GM12878 (cell line): ENCODE measurements around the gene LRRK1. TPM values are rescaled to one million over a fixed set of nuclear protein-coding genes. Genes with fewer than 3 reads are reported as not detected.

ENCODE experiments used
- ATAC-seq: fragments of 200-7000 bp; cut with Tn5 transposase; 3 replicates; pipeline ENCODE4 v1.9.1; 2020; ENCODE audit warnings: mild to moderate bottlenecking, moderate library complexity
- BruUV-seq: library from RNA; stranded (reverse); fragments of 400-500 nt; replicated peaks from 2 replicates; lab custom pipeline; 2021; lab: Mats Ljungman, UMichigan
- CTCF ChIA-PET: fragments of 300-600 bp; sonication (Branson Sonifier 250); formaldehyde crosslinking; extraction: SDS; loops from one replicate; lab custom pipeline; 2021; ENCODE audit warnings: inconsistent platforms; lab: Yijun Ruan, JAX
- POLR2A ChIA-PET: fragments of 350-600 bp; formaldehyde crosslinking; extraction: SDS; loops from one replicate; lab custom pipeline; 2021; ENCODE audit warnings: inconsistent platforms; lab: Charles Lee
- RAD21 ChIA-PET: fragments of 300-600 bp; sonication (Branson Sonifier 250); formaldehyde crosslinking; loops from one replicate; lab custom pipeline; 2023; ENCODE audit warnings: antibody characterized with exemption; ENCODE audit not compliant: unreplicated experiment; lab: Charles Lee
- SMC1A ChIA-PET: fragments of 300-600 bp; sonication (Branson Sonifier 250); formaldehyde crosslinking; loops from one replicate; lab custom pipeline; 2023; ENCODE audit not compliant: unreplicated experiment, uncharacterized antibody; lab: Charles Lee
- DNase-seq: peaks from one replicate; pipeline ENCODE4 v3.0.0-alpha.2; 2011; ENCODE audit warnings: low read depth, low spot score
- FAIRE-seq: peaks from 3 replicates; lab custom pipeline; 2011; peaks lifted over from hg19 to GRCh38; lab: Jason Lieb, UNC
- H2AFZ ChIP-seq: 2 replicates; pipeline ENCODE4 v1.6.0; 2011; ENCODE audit warnings: low read depth, low read length, control low read depth; ENCODE audit not compliant: control insufficient read depth
- H3K27ac ChIP-seq: 2 replicates; pipeline ENCODE4 v1.5.1; 2011; ENCODE audit warnings: control low read depth; ENCODE audit not compliant: control insufficient read depth, insufficient read depth
- H3K27me3 ChIP-seq, 2 experiments: replicated peaks in 1 of 2; 2 replicates each; pipeline versions ENCODE4 v1.6.0 to v1.6.1; 2011; ENCODE audit warnings: low read length in 1 of 2; ENCODE audit not compliant: control insufficient read depth in 2 of 2, insufficient read depth in 2 of 2
- H3K36me3 ChIP-seq, 2 experiments: 2 replicates each; pipeline ENCODE4 v1.5.1; 2011; ENCODE audit warnings: low read length in 1 of 2; ENCODE audit not compliant: control insufficient read depth in 2 of 2, insufficient read depth in 2 of 2
- H3K4me1 ChIP-seq: 2 replicates; pipeline ENCODE4 v1.6.1; 2011; ENCODE audit warnings: mild to moderate bottlenecking, low read length, moderate library complexity, mixed read lengths; ENCODE audit not compliant: control insufficient read depth, insufficient read depth
- H3K4me2 ChIP-seq: 2 replicates; pipeline ENCODE4 v1.6.0; 2011; ENCODE audit warnings: control low read depth; ENCODE audit not compliant: control insufficient read depth, insufficient read depth
- H3K4me3 ChIP-seq: fragments of 200-600 bp; sonication (generic); 2 replicates; pipeline ENCODE4 v1.5.1; 2016
- H3K79me2 ChIP-seq: 2 replicates; pipeline ENCODE4 v1.6.0; 2011; ENCODE audit warnings: low read length; ENCODE audit not compliant: control insufficient read depth, insufficient read depth
- H3K9ac ChIP-seq: 2 replicates; pipeline ENCODE4 v1.8.0; 2011; ENCODE audit warnings: low read length, control low read depth, mixed read lengths; ENCODE audit not compliant: control insufficient read depth, insufficient read depth
- H3K9me3 ChIP-seq: replicated peaks from 3 replicates; pipeline ENCODE4 v1.5.1; 2011; ENCODE audit warnings: mild to moderate bottlenecking, low read length; ENCODE audit not compliant: control insufficient read depth, insufficient read depth
- H4K20me1 ChIP-seq: 2 replicates; pipeline ENCODE4 v1.6.0; 2011; ENCODE audit not compliant: control insufficient read depth, insufficient read depth
- MYC ChIP-seq: IDR thresholded peaks from 2 replicates; pipeline ENCODE4 v1.6.1; 2011; ENCODE audit warnings: mild to moderate bottlenecking, low read length, moderate library complexity, inconsistent platforms; ENCODE audit not compliant: insufficient read depth, insufficient replicate concordance, insufficient read length, severe bottlenecking
- NFIC ChIP-seq: IDR thresholded peaks from 2 replicates; pipeline ENCODE4 v1.6.1; 2012; ENCODE audit warnings: low read depth, mild to moderate bottlenecking, inconsistent platforms, low read length, moderate library complexity
- NFYA ChIP-seq: IDR thresholded peaks from 2 replicates; pipeline ENCODE4 v1.6.1; 2011; ENCODE audit warnings: low read depth, mild to moderate bottlenecking, low read length, improper control_type of control experiment, borderline replicate concordance
- POLR2AphosphoS2 ChIP-seq: IDR thresholded peaks from 2 replicates; pipeline ENCODE4 v1.6.1; 2011; ENCODE audit warnings: low read depth, mild to moderate bottlenecking, low read length, improper control_type of control experiment, moderate library complexity
- SUZ12 ChIP-seq: fragments of 200-600 bp; sonication (generic); IDR thresholded peaks from one replicate; pipeline ENCODE4 v1.6.1; 2018; ENCODE audit warnings: antibody characterized with exemption, mild to moderate bottlenecking; ENCODE audit not compliant: unreplicated experiment
- WGBS: methylation state at CpG from one replicate; pipeline ENCODE4 v1.1.6; 2016; ENCODE audit warnings: low lambda C conversion rate; ENCODE audit not compliant: insufficient replicate concordance, insufficient coverage; ENCODE audit errors: missing lambda C conversion rate; 5-methylcytosine and 5-hydroxymethylcytosine counted together
- in situ Hi-C: fragments of 300-500 bp; cut with MboI; formaldehyde crosslinking; loops from 9 replicates; pipeline ENCODE4 v1.14.3; 2018; ENCODE audit warnings: mixed read lengths
- intact Hi-C: fragments of 100-400 bp; cut with micrococcal nuclease; formaldehyde crosslinking; loops from one replicate; pipeline ENCODE4 v1.14.2; 2022; ENCODE audit not compliant: unreplicated experiment
- polyA plus RNA-seq, 11 experiments: library from polyadenylated mRNA; depleted of rRNA in 4 of 11; unstranded in 6 of 11; stranded (reverse) in 5 of 11; fragments of >200 nt; fragmentation: Nextera tagmentation in 4 of 11; fragmentation: Illumina TruSeq in 1 of 11; extraction: Ambion mirVana in 4 of 11; extraction: Trizol in 1 of 11; gene quantifications; 1 replicate in 1 of 11; 2 replicates in 10 of 11; pipeline versions ENCODE4 v1.2.1 to v1.2.3, GENCODE V29; 2011 to 2016; ENCODE audit warnings: inconsistent platforms in 2 of 11, missing spikeins in 2 of 11, low read depth in 1 of 11
- total RNA-seq, 4 experiments: library from RNA; depleted of rRNA in 3 of 4; stranded (reverse); fragments of >200 nt in 3 of 4; fragmentation: Illumina TruSeq in 1 of 4; extraction: Trizol in 1 of 4; gene quantifications; 2 replicates each; pipeline versions ENCODE4 v1.2.1 to v1.2.3, GENCODE V29; 2013 to 2021
- TF ChIP-seq, protein P1 (sequence below): fragments of 450-650 bp; IDR thresholded peaks from 2 replicates; pipeline ENCODE4 v1.6.1; 2017; ENCODE audit warnings: mild to moderate bottlenecking, low read depth, inconsistent platforms; ENCODE audit not compliant: poor library complexity, severe bottlenecking
- TF ChIP-seq, protein P2 (sequence below): IDR thresholded peaks from 2 replicates; pipeline ENCODE4 v1.6.1; 2011; ENCODE audit warnings: mild to moderate bottlenecking, low read depth, low read length, moderate library complexity; ENCODE audit not compliant: insufficient replicate concordance
- TF ChIP-seq, protein P3 (sequence below), 3 experiments: IDR thresholded peaks in 2 of 3; conservative IDR thresholded peaks in 1 of 3; 2 replicates each; pipeline ENCODE4 v1.5.1; 2011; ENCODE audit warnings: low read depth in 3 of 3, low read length in 3 of 3, mild to moderate bottlenecking in 3 of 3, control low read depth in 2 of 3, moderate library complexity in 2 of 3, inconsistent platforms in 1 of 3, mixed read lengths in 1 of 3; ENCODE audit not compliant: control insufficient read depth in 2 of 3, insufficient read depth in 1 of 3; ENCODE audit errors: extremely low read depth in 1 of 3

LRRK1 gene
- total and polyA plus RNA-seq, 10 of the 15 experiments (the other 5 are each of a cell fraction or from before 2014, with no cell fraction given): 2.2 to 58.3 (median 17.9) TPM

DNA sequence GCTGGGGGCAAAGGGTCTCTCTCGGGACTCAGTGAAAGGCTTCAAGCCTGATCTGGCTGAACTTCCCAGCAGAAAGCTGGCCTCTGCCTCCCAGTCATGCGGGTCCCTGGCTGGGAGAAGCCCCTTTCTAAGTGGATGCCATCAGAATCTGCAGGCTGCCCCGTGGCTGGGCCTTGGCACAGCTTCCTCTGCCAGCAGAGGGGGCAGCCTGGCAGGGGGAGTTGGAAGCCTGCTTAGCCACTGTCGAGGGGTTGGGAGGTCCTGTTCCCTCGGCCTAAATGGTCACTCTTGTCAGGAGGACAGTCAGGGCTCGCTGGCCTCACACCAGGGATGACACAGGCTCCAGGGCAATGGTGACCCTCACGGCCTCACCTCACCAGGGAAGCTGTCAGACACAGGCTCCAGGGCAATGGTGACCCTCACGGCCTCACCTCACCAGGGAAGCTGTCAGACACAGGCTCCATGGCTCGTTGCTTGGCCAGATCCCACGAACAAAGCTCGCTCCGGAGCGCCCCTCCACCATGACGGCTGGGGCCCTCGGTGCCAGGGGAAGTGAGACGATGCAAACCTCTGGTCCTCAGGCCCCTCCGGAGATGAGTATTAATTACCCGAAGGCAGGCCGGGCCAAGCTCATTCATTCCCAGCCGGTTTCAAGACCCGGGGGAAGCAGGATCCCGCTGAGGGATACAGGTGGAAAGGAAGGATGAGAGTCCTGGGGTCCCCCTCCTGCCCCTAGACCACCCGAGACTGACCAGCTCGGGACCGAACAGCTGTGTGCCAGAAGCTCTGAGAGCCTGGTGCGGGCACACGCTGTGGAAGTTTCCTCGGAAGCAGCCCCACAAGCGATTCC is 181.7 kb downstream of the LRRK1 start:
- ATAC-seq (peak; percentile 54), DNase-seq (no peak), FAIRE-seq (no peak)
- ChIA-PET SMC1A (interaction anchor here (0.7 to 2.0 kb wide), 6 partner anchors 10 to 157 kb away, joined by 3 to 5 read pairs (median 4); no protein-coding TSS in a partner anchor), CTCF (interaction anchor here (0.6 to 3.0 kb wide), 6 partner anchors 11 to 175 kb away, joined by 3 to 22 read pairs (median 6); partner anchors contain the start of gene CHSY1), POLR2A (no interaction called here), RAD21 (interaction anchor here (1.1 to 2.8 kb wide), 3 partner anchors 10 to 157 kb away, joined by 3 to 10 read pairs (median 5); no protein-coding TSS in a partner anchor)
- 65% methylated on average over 27 of the region's 29 CpGs for WGBS
- H3K4me2 ChIP-seq: no peak overlapping the region
- H4K20me1 ChIP-seq: no peaks in the 10 kb centered on the region
- H3K9me3 ChIP-seq: no peaks in the 10 kb centered on the region; the same call in 2 of the 3 replicates
- no peak overlapping the region for H3K27ac ChIP-seq
- H3K9ac ChIP-seq: no peak overlapping the region
- H3K79me2 ChIP-seq: no peaks in the 10 kb centered on the region
- no peaks in the 10 kb centered on the region for H3K4me1 ChIP-seq
- intact Hi-C loops (no loop called here), in situ Hi-C loops (no loop called here)
- H3K4me3 ChIP-seq: no peak overlapping the region
- H2AFZ ChIP-seq: no peak overlapping the region
- TF ChIP-seq NFIC (no peak), NFYA (no peak), POLR2AphosphoS2 (no peak), SUZ12 (no peak), MYC (no peak)
- TF ChIP-seq, protein P1, sequence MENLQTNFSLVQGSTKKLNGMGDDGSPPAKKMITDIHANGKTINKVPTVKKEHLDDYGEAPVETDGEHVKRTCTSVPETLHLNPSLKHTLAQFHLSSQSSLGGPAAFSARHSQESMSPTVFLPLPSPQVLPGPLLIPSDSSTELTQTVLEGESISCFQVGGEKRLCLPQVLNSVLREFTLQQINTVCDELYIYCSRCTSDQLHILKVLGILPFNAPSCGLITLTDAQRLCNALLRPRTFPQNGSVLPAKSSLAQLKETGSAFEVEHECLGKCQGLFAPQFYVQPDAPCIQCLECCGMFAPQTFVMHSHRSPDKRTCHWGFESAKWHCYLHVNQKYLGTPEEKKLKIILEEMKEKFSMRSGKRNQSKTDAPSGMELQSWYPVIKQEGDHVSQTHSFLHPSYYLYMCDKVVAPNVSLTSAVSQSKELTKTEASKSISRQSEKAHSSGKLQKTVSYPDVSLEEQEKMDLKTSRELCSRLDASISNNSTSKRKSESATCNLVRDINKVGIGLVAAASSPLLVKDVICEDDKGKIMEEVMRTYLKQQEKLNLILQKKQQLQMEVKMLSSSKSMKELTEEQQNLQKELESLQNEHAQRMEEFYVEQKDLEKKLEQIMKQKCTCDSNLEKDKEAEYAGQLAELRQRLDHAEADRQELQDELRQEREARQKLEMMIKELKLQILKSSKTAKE: no peak
- TF ChIP-seq, protein P2, sequence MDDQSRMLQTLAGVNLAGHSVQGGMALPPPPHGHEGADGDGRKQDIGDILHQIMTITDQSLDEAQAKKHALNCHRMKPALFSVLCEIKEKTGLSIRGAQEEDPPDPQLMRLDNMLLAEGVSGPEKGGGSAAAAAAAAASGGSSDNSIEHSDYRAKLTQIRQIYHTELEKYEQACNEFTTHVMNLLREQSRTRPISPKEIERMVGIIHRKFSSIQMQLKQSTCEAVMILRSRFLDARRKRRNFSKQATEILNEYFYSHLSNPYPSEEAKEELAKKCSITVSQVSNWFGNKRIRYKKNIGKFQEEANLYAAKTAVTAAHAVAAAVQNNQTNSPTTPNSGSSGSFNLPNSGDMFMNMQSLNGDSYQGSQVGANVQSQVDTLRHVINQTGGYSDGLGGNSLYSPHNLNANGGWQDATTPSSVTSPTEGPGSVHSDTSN: no peak
- TF ChIP-seq, protein P3, sequence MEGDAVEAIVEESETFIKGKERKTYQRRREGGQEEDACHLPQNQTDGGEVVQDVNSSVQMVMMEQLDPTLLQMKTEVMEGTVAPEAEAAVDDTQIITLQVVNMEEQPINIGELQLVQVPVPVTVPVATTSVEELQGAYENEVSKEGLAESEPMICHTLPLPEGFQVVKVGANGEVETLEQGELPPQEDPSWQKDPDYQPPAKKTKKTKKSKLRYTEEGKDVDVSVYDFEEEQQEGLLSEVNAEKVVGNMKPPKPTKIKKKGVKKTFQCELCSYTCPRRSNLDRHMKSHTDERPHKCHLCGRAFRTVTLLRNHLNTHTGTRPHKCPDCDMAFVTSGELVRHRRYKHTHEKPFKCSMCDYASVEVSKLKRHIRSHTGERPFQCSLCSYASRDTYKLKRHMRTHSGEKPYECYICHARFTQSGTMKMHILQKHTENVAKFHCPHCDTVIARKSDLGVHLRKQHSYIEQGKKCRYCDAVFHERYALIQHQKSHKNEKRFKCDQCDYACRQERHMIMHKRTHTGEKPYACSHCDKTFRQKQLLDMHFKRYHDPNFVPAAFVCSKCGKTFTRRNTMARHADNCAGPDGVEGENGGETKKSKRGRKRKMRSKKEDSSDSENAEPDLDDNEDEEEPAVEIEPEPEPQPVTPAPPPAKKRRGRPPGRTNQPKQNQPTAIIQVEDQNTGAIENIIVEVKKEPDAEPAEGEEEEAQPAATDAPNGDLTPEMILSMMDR (IDR thresholded peaks at IDR 0.05 in 2 of 3, conservative IDR thresholded peaks at IDR 0.05 in 1 of 3; ENCODE audit: control insufficient read depth in 2 of 3, extremely low read depth in 1 of 3, insufficient read depth in 1 of 3, low read depth in 3 of 3, low read length in 3 of 3): peak in 1 of 3 experiments; percentile 13; a peak in 1 of 6 replicates
- H3K27me3 ChIP-seq: no peaks in the 10 kb centered on the region; a peak in 1 of 4 replicates
- no TSS peak for BruUV-seq
- H3K36me3 ChIP-seq: no peaks in the 10 kb centered on the region
